Fibroblast of skin of abdomen (primary cell): Measurements from ENCODE around the gene PIK3R6.

ENCODE experiments used
- DNase-seq: peaks from one replicate; pipeline ENCODE4 v3.0.0-alpha.2; 2013

Gene PIK3R6

DNA sequence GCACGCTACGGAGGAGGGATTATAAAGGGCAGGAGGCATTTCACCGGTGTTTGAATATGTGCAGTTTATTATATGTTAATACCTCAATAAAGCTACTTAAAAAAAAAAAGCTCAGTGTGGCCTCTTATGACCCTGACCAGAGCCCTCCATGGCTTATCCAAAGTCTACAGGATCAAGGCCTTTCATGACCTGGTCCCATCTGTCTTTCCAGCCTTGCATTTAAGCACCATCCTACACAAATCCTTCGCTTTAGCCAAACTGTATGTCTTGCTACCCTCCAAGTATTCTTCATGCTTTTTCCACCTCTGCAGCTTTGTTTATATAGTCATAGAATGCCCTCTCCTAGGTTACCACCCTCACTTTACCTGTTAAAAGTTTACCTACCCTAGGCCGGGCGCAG, 74.8 kb downstream of the PIK3R6 start:
- no peak for DNase-seq

DNA sequence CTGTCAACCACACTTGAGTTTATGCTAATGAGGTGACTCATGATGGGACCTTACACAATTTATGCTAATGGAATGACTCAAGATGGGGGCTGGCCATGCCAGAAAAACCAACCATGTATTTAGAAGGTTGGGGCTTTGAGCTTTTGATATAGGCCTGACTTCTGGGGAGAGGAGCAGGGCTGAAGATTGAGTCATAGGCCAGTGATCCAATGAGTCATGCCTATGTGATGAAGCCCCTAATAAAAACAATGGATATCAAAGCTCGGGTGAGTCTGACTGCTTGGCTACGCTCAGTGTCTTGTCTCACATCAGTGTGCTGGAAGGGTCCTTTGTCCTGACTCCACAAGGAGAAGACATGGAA, 75.6 kb downstream of the PIK3R6 start:
- peak; percentile 81 for DNase-seq

DNA sequence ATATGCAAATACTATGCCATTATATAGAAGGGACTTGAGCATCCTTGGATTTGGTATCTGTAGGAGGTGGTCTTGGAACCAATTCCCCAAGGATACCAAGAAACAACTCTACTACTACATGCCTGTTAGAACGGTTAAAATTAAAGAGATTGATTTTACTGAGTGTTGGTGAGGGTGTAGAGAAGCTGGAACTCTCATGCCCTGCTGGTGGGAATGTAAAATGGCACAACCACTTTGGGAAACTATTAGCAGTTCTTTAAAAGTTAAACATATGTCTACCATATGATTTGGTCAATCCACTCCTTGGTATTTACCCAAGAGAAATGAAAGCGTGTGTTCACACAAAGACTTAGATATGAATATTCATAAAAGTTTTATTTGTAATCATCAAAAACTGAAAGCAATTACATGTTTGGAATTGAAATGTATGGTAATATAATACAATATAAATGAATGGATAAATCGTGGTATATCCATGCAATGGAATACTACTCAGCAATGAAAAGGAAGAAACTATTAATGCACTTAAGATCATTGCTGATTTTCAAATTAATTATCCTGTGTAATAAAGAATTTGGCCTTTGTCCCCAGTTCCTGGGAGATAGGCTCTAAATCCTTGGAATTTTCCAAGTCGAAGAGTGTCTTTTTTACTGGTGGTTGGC, 76.1 kb downstream of the PIK3R6 start:
- no peak for DNase-seq

DNA sequence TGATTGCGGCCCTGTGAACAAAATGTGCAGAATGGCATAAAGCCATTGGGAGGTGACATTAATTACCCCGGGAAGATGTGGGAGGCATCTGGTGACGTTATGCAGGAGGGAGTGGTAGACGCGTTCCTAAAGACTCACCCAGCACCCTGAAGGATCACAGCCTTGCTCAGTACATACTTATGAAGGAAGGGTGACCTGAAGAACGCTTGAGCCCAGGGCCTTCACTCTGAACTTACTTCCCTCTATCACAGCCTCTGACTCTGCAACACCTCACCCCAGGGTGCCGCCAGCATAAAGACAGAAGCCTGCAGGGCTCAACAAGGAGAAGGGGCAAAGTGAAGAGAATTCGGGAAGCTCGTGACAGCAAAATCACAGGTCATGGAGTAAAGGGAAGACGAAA, 77.7 kb downstream of the PIK3R6 start:
- no peak for DNase-seq

DNA sequence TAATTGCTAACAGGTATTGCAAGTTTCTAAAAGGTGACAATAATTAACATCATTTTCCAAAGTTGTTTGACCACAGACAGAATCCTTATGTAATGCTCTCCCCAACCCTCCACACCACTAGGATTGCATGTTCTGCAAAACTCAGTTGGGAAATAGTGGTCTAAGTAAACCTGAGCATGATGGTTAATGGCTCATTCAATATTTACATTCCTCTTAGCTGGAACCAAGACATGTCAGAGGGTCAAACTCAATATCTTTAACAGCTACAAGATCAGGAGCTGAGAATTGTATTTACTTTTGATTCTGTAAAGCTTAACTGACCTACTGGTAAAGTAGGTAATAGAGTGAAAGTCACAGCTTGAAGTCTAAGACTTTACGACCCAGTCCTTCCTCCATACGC, 78.5 kb downstream of the PIK3R6 start:
- DNase-seq: no peak

DNA sequence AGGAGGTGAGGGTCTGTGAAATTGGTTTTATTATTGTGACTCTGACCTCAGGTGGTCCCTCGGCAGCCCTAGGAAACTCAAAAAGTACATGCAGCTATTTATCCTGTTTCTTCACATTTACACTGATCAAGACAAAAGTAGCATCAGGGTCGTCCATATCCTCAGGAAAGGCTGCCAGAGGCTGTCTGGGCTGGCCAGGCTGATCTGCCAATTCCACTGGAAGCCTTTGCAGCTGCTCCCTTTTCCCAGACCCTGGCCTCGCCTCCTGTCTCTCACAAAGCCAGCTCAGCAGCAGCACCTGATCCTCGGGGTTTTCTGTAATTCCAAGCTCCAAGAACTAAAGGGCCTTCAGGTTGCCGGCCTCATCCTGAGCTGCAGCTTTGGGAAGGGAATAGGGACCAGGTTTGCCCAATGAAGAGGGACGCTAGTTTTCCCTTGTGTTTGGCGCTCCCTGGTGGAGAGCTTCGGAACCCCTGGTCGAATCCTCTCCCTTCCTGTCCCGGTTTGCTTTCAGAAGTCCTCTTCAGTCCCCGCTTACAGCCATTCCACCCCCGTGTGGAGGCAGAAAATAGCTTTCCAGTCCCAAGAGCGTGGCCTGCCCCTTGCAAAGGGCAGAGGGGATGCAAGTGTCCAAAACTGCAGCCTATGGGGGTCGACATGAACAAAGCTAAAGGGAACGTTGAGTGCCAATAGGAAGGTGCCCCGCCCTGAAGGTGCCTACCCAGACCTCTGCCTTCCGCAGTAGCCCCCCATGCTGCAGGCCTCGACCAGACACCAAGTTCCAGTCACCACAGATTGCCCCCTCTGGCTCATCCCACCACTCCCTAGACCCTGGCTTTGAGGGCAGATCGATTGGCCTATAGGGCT, 81.7 kb downstream of the PIK3R6 start:
- DNase-seq: peak; percentile 61

DNA sequence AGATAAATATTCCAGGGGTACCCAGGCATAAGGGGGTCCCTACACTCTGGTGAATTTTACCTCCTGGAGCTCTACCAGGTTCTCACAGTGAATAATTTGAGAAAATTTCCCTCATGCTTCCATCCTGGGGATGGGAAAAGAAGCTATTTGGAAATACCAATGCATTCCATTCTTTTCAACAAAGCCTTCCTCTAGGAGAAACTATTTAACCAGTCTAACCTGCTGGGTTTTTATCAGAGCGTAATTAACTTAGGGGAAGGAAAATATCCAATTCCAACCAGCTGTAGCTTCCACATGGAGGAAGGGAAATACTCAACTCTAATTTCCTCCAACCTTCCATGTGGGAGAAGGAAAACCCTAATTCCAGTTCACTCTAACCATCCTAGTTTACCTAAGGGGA, 85.3 kb downstream of the PIK3R6 start:
- DNase-seq: no peak

DNA sequence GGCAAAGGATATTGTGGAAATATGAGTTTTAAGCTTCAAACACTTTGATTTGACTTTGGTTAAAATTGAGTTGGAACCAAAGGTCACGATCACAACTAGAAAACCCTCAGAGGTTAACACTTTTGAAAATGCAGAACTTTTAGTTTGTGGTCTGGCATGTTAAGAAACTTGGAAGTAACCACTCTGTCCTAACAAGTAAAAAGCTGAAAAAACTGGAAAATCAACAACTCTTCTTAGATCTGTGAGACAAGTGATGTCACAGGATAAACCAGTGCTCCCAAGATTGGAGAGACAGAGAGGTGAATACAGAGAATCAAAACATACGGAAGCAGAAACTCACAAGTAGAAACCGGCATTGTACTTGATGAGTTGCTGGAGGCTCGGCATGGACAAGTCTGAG, 85.7 kb downstream of the PIK3R6 start:
- DNase-seq: no peak

DNA sequence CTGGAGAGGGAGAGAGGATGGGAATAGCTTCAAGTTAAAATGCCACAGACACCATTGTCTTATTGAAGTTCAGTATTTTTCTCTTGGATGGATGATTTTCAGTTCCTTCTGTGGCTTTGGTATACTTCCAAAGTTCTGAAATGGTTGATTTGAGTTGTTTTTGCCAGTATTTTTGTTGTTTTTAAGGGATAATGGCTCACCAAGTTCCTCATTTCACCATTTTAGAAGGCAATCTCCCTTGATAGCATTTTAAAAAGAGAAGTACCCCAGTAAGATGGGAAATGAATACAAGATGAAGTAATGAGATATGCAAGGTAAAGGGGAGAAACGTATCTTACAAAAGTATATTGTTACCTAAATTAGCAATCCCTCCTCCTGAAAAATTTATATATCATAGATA, 90.6 kb downstream of the PIK3R6 start:
- DNase-seq: no peak

DNA sequence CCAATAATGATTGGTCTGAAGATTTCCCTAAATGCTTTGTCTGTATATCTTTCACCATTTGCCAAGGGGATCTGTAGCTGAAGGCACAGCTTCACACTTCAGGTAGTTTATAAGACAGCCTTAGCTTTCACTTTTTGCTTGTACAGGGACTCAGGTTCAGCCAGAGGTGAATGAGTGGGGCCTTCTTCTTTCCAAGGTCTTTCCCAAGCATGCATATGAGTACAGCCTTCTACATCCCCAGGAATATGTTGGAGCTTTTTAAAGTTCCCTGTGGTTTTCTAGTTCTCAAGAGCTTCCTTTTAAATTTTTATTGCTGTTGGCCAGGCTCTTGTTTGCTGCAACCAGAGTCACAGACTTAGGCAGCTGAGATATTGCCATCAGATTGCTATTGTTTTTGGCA, 91.2 kb downstream of the PIK3R6 start:
- no peak for DNase-seq

DNA sequence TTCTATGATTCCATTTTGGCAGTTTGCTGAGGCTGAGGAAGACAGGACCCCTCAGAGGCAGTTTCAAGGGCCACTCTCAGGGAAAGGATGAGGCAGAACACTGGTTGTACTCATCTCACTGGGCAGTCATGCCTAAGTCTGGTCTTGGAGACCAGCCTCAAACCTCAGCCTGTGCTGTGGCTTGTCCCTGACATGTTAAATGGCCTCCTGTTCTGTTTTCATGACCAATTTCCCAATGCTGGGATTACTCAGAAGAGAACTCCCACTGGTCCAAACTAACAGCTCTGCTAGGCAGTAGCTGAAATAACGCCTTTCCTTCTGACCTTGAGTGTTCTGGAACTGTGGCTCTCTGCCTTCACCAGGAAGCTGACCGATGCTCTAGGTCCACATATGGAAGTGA, 100.7 kb downstream of the PIK3R6 start:
- no peak for DNase-seq

DNA sequence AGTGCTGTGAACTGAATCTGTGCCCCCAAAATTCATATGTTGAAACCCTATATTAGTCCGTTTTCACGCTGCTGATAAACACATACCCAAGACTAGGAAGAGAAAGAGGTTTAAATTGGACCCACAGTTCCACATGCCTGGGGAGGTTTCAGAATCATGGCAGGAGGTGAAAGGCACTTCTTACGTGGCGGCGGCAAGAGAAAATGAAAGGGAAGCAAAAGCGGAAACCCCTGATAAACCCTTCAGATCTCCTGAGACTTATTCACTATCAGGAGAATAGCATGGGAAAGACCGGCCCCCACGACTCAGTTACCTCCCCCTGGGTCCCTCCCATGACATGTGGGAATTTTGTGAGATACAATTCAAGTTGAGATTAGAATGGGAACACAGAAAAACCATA, 105.5 kb downstream of the PIK3R6 start:
- no peak for DNase-seq

DNA sequence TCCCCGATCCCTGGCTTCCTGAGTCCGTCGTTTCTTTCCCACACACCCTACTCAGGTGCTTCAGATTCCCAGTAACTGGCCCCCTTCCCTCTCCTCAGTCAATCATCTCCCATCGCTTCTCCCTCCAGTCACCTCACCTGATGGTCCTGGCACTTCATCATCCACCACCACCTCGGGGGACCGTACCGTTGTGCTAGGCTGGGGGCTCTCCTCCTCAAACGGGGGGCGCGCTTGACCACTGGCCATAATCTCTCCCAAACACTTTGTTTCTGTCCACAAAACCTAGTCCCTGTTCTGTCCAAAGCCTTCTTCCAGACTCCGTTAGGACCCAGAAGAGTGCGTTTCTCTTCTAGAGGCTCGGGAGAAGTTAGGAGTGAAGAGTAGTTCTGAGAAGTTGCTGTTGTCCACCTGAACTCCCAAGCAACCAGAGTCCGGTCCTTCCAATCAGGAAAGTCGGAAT, 109.3 kb downstream of the PIK3R6 start, which contains the start of gene SPDYE4:
Gene SPDYE4 (minus strand): TSS at position 410 of the 460 bp plus-strand sequence. CDS start 164 bp downstream, at position 246.
- no peak for DNase-seq

DNA sequence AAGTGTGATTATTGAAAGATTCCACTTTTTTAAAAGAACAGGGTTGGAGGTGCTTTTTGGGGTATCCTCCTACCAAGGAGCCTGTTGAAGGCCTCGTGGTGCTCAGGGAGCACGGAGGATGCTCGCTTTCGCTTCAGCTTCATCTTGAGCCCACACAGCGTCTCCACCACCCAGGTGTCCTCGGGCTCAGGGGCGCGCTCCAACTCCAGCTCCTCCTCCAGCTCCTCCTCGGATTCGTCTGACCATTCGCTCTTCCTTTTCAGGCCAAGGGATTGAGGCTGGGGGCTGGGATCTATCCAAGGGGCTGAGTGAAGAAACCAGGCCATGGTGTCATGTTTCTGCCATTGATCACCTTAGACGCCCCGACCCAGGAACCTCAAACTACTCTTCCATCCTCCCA, 110.3 kb downstream of the PIK3R6 start:
- no peak for DNase-seq

DNA sequence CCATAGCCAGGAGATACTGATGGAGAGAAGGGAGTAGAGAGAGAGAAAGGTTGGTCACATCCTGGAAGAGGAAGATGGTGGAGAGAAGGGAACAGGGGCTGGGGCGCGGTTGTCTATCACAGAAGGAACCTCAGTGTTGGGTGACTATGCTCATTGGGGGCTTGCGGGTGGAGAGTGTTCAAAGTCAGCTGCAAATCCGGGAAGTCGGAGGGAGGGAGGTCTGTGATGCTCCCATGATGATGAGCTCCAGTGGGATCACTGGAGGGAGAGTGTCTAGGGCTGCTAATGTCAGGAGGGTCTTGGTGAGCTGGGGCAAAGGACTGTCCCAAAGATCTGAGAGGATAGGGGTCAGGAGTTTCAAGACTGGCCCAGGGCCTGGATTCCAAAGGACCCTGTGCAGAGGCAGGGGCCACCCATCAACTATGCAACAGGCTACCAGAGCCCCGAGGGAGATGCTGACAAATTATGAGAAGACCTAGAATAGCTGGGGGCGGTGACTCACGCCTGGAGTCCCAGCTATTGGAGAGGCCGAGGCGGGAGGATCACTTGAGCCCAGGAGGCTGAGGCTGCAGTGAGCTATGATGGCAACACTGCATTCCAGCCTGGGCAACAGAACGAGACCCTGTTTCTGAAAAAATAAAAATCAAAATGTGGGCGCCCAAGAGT, 111.8 kb downstream of the PIK3R6 start:
- no peak for DNase-seq

DNA sequence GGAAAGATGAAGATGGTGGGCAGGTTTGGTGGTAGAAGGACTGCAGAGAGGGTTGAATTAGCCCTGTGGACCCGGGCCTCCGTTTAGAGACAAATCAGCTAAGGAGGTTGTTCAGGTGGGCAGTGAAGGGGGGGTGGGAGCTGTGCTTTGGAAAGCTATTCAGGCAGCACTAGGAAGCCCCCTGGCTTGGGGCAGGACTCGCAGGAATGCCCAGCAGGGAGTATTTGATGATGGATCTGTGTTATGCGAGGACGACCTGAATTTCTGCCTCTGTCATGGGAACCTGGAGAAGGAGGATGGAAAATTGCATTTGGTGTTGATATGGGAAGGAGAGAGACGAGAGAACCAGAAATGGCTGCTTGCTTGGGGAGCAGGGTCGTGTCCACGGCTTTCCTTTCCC, 112.6 kb downstream of the PIK3R6 start:
- DNase-seq: no peak

DNA sequence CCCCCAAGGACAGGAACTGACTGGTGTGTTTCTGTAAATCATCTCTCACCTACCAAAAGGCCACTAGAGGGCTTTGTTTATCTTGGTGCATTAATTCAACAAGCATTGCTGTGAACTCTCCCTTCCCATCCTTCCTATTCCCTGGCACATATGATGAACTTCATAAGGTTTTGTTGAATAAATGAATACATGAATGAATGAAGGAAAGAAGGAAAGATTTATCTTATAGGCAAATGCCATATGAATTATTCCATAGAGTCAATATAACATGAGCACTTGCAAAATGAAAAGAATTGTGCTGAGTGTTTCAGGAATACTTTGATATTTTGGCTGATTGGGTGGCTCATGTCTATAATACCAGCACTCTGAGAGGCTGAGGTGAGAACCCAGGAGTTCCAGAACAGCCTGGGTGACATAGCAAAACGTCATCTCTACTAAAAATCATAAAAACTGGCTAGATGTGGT, 113.5 kb downstream of the PIK3R6 start:
- DNase-seq: peak; percentile 10

DNA sequence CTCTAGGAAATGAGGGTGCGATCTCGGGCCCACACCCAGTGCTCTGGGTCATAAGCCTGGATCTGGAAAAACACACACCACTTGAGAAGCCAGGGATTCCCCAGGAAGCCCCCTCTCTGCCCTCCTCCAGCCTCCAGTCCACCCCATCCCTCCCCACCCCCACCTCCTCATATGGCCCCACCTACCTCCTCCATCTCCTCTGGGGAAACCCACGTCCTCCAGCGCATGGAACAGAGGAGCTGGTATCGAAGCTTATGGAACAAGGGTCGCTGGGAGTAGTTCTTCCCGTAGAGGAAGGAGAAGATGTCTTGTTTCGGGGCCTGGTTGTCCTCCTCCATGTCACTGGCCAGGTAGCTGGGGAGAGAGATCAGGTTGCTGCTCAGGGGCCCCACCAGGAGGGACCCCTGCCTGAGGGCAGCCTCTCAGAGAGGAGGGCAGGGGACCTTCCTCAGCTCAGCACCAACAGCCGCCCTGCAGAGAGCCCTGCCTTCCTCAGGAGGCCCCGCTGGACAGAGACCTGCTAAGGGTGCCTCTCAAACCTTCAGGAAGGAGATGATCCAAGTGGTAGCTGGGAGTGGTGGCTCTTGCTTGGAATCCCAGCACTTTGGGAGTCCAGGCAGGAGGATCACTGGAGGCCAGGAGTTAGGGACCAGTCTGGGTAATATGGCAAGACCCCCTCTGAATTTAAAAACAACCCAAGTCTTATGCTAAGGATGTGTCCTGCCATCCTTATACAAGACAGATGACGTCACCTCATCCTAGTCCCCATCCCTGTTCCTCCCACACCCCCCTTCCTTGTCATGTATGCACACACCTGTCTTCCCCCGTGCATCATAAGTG, 114.1 kb downstream of the PIK3R6 start:
- DNase-seq: no peak
